Liver (tissue), 9 donors: Measurements from ENCODE around the gene SORL1. TPM values are rescaled to one million over a fixed set of nuclear protein-coding genes. Genes with fewer than 3 reads are reported as not detected.

Experiments used
- DNase-seq: peaks from one replicate; pipeline ENCODE4 v3.0.0-alpha.2; 2017; ENCODE audit warnings: low spot score
- H3K27ac ChIP-seq, 2 donors: one replicate each; pipeline ENCODE4 v1.7.0; 2013; ENCODE audit warnings: inconsistent platforms in 2 of 2, low read length in 2 of 2, control low read depth in 1 of 2, low read depth in 1 of 2, mild to moderate bottlenecking in 1 of 2
- H3K27me3 ChIP-seq, 4 donors: one replicate each; pipeline versions ENCODE4 v1.6.1 to v1.7.0; 2013; ENCODE audit warnings: low read length in 3 of 4, inconsistent platforms in 1 of 4, mild to moderate bottlenecking in 1 of 4, moderate library complexity in 1 of 4; ENCODE audit not compliant: control insufficient read depth in 4 of 4, insufficient read depth in 4 of 4
- H3K36me3 ChIP-seq, 4 donors: one replicate each; pipeline versions ENCODE4 v1.6.1 to v1.7.0; 2013; ENCODE audit warnings: low read length in 3 of 4, mild to moderate bottlenecking in 3 of 4, low read depth in 1 of 4, moderate library complexity in 1 of 4; ENCODE audit not compliant: control insufficient read depth in 4 of 4, insufficient read depth in 3 of 4
- H3K4me1 ChIP-seq, 4 donors: one replicate each; pipeline versions ENCODE4 v1.6.1 to v1.7.0; 2013; ENCODE audit warnings: low read length in 3 of 4, mild to moderate bottlenecking in 3 of 4, moderate library complexity in 1 of 4; ENCODE audit not compliant: control insufficient read depth in 4 of 4, insufficient read depth in 4 of 4
- H3K4me3 ChIP-seq, 3 donors: one replicate each; pipeline versions ENCODE4 v1.6.1 to v1.7.0; 2013; ENCODE audit warnings: low read length in 3 of 3, control low read depth in 1 of 3, low read depth in 1 of 3, mild to moderate bottlenecking in 1 of 3
- H3K9ac ChIP-seq, 2 donors: one replicate each; pipeline ENCODE4 v1.7.0; 2013; ENCODE audit warnings: low read length in 2 of 2, mild to moderate bottlenecking in 2 of 2, moderate library complexity in 2 of 2, control low read depth in 1 of 2, low read depth in 1 of 2
- H3K9me3 ChIP-seq, 4 donors: one replicate each; pipeline versions ENCODE4 v1.6.1 to v1.7.0; 2013; ENCODE audit warnings: low read length in 3 of 4; ENCODE audit not compliant: control insufficient read depth in 4 of 4
- EGR1 ChIP-seq, 2 donors: IDR thresholded peaks; 2 replicates each; pipeline ENCODE4 v1.6.1; 2016 to 2018; ENCODE audit warnings: antibody characterized with exemption in 2 of 2, low read depth in 2 of 2
- FOXA1 ChIP-seq: IDR thresholded peaks from 2 replicates; pipeline ENCODE4 v1.6.1; 2016; ENCODE audit warnings: antibody characterized with exemption
- FOXA2 ChIP-seq: IDR thresholded peaks from 2 replicates; pipeline ENCODE4 v1.6.1; 2016; ENCODE audit warnings: antibody characterized with exemption
- GABPA ChIP-seq, 2 donors: IDR thresholded peaks in 1 of 2; conservative IDR thresholded peaks in 1 of 2; 2 replicates each; pipeline ENCODE4 v1.6.1; 2016; ENCODE audit warnings: antibody characterized with exemption in 2 of 2, mild to moderate bottlenecking in 1 of 2, moderate library complexity in 1 of 2
- HNF4A ChIP-seq, 2 donors: conservative IDR thresholded peaks; 2 replicates each; pipeline ENCODE4 v1.6.1; 2016; ENCODE audit warnings: antibody characterized with exemption in 2 of 2, mild to moderate bottlenecking in 2 of 2
- HNF4G ChIP-seq: IDR thresholded peaks from 2 replicates; pipeline ENCODE4 v1.6.1; 2016; ENCODE audit warnings: antibody characterized with exemption
- JUND ChIP-seq, 2 donors: IDR thresholded peaks; 2 replicates each; pipeline ENCODE4 v1.6.1; 2016; ENCODE audit warnings: antibody characterized with exemption in 2 of 2
- NR2F2 ChIP-seq: IDR thresholded peaks from 2 replicates; pipeline ENCODE4 v1.6.1; 2016; ENCODE audit warnings: antibody characterized with exemption
- RAD21 ChIP-seq, 2 donors: IDR thresholded peaks; 2 replicates each; pipeline ENCODE4 v1.6.1; 2016; ENCODE audit warnings: antibody characterized with exemption in 2 of 2, mild to moderate bottlenecking in 2 of 2
- RXRA ChIP-seq, 2 donors: IDR thresholded peaks; 2 replicates each; pipeline ENCODE4 v1.6.1; 2017 to 2018; ENCODE audit warnings: antibody characterized with exemption in 2 of 2, mild to moderate bottlenecking in 1 of 2
- SP1 ChIP-seq: IDR thresholded peaks from 2 replicates; pipeline ENCODE4 v1.6.1; 2018; ENCODE audit warnings: antibody characterized with exemption, mild to moderate bottlenecking
- YY1 ChIP-seq: IDR thresholded peaks from 2 replicates; pipeline ENCODE4 v1.6.1; 2016; ENCODE audit warnings: antibody characterized with exemption, mild to moderate bottlenecking
- WGBS: extraction: QIAGEN DNeasy Blood & Tissue Kit; methylation state at CpG from one replicate; pipeline ENCODE4 v1.1.7; 2013; 5-methylcytosine and 5-hydroxymethylcytosine counted together
- polyA plus RNA-seq, 2 donors: library from polyadenylated mRNA; stranded (reverse) in 1 of 2; unstranded in 1 of 2; fragments of 200-250 nt in 1 of 2; fragments of >200 nt in 1 of 2; fragmentation: Nextera tagmentation in 1 of 2; extraction: Ambion mirVana in 1 of 2; gene quantifications; one replicate each; pipeline versions ENCODE4 v1.2.1 to v1.2.3, GENCODE V29; 2013 to 2015
- total RNA-seq, 2 donors: library from RNA; depleted of rRNA; stranded (reverse); fragments of >200 nt; gene quantifications; one replicate each; pipeline ENCODE4 v1.2.3, GENCODE V29; 2014
- TF ChIP-seq, protein P1 (sequence below): IDR thresholded peaks from 2 replicates; pipeline ENCODE4 v1.6.1; 2016; ENCODE audit warnings: antibody characterized with exemption
- TF ChIP-seq, protein P2 (sequence below): fragments of 150-350 bp; IDR thresholded peaks from 2 replicates; pipeline ENCODE4 v1.5.1; 2017; ENCODE audit warnings: improper control_type of control experiment, low read depth, low read length; ENCODE audit not compliant: missing input control
- TF ChIP-seq, protein P3 (sequence below): IDR thresholded peaks from 2 replicates; pipeline ENCODE4 v1.6.1; 2016; ENCODE audit warnings: antibody characterized with exemption
- donor health status: healthy.
- donor health status: healthy.
- donor health status: healthy.
- donor health status: healthy.
- donor health status: healthy.

The SORL1 gene
- total and polyA plus RNA-seq, 4 donors, result 14.6 to 124 (median 25.4) TPM

DNA sequence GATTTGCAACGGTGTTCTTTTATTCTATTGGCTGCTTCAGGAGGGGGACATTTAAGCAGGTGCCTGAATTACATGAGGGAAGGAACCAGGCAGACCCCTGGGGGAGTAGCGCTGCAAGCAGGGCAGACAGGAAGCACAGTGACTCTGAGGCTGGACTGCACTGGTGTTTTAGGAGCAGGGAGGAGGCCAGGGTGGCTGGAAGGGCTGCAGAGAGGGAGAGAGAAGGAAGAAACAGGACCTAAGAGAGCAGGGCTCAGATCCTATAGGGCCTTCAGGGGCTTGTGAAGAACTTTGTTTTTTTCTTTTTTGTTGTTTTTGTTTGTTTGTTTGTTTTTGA, 63.2 kb downstream of the SORL1 start:
- TF ChIP-seq FOXA1 (no peak), JUND (IDR thresholded peaks at IDR 0.05) (no peak), YY1 (no peak), EGR1 (IDR thresholded peaks at IDR 0.05; ENCODE audit: low read depth in 2 of 2) (no peak), GABPA (IDR thresholded peaks at IDR 0.05 in 1 of 2, conservative IDR thresholded peaks at IDR 0.05 in 1 of 2) (no peak), RAD21 (IDR thresholded peaks at IDR 0.05) (no peak), SP1 (no peak)
- TF ChIP-seq, protein P1, sequence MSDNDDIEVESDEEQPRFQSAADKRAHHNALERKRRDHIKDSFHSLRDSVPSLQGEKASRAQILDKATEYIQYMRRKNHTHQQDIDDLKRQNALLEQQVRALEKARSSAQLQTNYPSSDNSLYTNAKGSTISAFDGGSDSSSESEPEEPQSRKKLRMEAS, result no peak
- WGBS, result 79% methylated on average over 2 of the region's 2 CpGs
- H3K4me3 ChIP-seq, result no peak overlapping the region
- H3K9me3 ChIP-seq, result no peaks in the 10 kb centered on the region
- DNase-seq, result no peak
- peaks cover 1 to 37% (median 26%) of the 10 kb centered on the region in 4 donors for H3K36me3 ChIP-seq
- H3K9ac ChIP-seq, result no peak overlapping the region
- peaks cover 0 to 16% (median 1%) of the 10 kb centered on the region in 4 donors for H3K4me1 ChIP-seq
- no peaks in the 10 kb centered on the region for H3K27me3 ChIP-seq
- no peak overlapping the region for H3K27ac ChIP-seq

DNA sequence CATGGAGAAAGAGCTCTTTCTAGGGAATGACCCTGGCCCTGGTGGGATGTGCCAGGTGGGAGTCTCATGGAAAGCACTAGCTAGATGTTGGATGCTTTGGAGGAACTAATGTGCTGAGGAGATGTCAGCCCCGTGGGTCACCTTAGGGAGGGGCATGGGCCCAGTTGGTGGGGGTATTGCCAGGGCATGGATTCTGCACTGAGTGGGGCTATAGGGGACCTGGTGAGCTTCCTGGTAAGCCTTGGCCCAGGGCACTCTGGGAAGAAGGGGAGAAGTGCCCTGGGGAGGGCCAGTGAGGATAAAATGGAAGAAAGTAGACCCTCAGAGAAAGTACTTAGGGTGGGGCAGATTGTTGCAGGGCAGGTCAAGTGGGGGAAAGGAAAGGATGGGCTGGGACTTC, 65.9 kb downstream of the SORL1 start:
- peaks cover 0 to 16% (median 1%) of the 10 kb centered on the region in 4 donors for H3K4me1 ChIP-seq
- TF ChIP-seq HNF4A (conservative IDR thresholded peaks at IDR 0.05), result no peak
- TF ChIP-seq, protein P2, sequence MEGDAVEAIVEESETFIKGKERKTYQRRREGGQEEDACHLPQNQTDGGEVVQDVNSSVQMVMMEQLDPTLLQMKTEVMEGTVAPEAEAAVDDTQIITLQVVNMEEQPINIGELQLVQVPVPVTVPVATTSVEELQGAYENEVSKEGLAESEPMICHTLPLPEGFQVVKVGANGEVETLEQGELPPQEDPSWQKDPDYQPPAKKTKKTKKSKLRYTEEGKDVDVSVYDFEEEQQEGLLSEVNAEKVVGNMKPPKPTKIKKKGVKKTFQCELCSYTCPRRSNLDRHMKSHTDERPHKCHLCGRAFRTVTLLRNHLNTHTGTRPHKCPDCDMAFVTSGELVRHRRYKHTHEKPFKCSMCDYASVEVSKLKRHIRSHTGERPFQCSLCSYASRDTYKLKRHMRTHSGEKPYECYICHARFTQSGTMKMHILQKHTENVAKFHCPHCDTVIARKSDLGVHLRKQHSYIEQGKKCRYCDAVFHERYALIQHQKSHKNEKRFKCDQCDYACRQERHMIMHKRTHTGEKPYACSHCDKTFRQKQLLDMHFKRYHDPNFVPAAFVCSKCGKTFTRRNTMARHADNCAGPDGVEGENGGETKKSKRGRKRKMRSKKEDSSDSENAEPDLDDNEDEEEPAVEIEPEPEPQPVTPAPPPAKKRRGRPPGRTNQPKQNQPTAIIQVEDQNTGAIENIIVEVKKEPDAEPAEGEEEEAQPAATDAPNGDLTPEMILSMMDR, result no peak
- TF ChIP-seq FOXA1, result no peak
- TF ChIP-seq YY1, result no peak
- no peak for TF ChIP-seq HNF4G
- TF ChIP-seq NR2F2, result no peak
- TF ChIP-seq RXRA (IDR thresholded peaks at IDR 0.05), result no peak
- no peak for TF ChIP-seq GABPA (IDR thresholded peaks at IDR 0.05 in 1 of 2, conservative IDR thresholded peaks at IDR 0.05 in 1 of 2)
- no peak for TF ChIP-seq SP1
- TF ChIP-seq FOXA2, result no peak
- TF ChIP-seq, protein P3, sequence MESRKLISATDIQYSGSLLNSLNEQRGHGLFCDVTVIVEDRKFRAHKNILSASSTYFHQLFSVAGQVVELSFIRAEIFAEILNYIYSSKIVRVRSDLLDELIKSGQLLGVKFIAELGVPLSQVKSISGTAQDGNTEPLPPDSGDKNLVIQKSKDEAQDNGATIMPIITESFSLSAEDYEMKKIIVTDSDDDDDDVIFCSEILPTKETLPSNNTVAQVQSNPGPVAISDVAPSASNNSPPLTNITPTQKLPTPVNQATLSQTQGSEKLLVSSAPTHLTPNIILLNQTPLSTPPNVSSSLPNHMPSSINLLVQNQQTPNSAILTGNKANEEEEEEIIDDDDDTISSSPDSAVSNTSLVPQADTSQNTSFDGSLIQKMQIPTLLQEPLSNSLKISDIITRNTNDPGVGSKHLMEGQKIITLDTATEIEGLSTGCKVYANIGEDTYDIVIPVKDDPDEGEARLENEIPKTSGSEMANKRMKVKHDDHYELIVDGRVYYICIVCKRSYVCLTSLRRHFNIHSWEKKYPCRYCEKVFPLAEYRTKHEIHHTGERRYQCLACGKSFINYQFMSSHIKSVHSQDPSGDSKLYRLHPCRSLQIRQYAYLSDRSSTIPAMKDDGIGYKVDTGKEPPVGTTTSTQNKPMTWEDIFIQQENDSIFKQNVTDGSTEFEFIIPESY, result no peak
- no peaks in the 10 kb centered on the region for H3K9me3 ChIP-seq
- H3K36me3 ChIP-seq, result peaks cover 4 to 50% (median 32%) of the 10 kb centered on the region in 4 donors
- no peak overlapping the region for H3K4me3 ChIP-seq
- H3K27ac ChIP-seq, result no peak overlapping the region
- no peaks in the 10 kb centered on the region for H3K27me3 ChIP-seq
- DNase-seq, result no peak
- no peak overlapping the region for H3K9ac ChIP-seq
- WGBS, result 82% methylated on average over 1 of the region's 1 CpG
